Hypothalamus (tissue), 51 donors: Measurements from ENCODE around the gene PTMA.
A peak's percentile ranks its signal among the peaks of the same experiment; 100 is the strongest.
"Not testable (repeated sequence)": the region's sequence is repeated elsewhere in the genome, so short reads cannot be mapped to it uniquely, and the experiment has no call there.

Experiments
- DNase-seq, 51 donors: peaks; one replicate each; lab custom pipeline; 2025; lab: John Stamatoyannopoulos, UW

PTMA gene

GRCh38 chr2:231689124-231689893, 19.0 kb upstream of the PTMA start:
- DNase-seq, result no peak

GRCh38 chr2:231691251-231691772, 17.0 kb upstream of the PTMA start:
- no peak for DNase-seq

- DNase-seq, result no peak
These were observed 15.5 kb upstream of the PTMA start for GRCh38 chr2:231692847-231693246.

GRCh38 chr2:231693956-231694355, 14.4 kb upstream of the PTMA start:
- DNase-seq, result no peak

- no peak for DNase-seq
These were observed 12.3 kb upstream of the PTMA start for GRCh38 chr2:231696004-231696367.

DNA sequence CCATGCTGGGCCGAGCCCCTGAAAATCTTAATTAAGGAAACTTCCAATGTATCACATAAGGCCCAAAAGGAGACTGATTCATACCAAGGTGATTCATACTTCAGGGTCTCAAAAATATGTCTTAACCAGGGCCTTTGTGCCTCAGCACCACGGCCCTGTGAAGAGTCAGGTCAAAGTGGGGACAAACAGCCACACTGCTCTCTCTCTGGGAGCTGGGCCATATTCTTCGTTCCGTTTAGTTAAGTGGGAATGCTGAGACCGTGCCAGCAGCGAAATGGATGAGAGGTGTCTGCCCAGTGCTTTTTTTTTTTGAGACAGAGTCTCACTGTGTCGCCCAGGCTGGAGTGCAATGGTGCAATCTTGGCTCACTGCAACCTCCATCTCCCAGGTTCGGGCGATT, 9.3 kb upstream of the PTMA start:
- DNase-seq, result peak in 15 of 51 donors; percentile 9 to 56 (median 37)

GRCh38 chr2:231701456-231702373, 6.6 kb upstream of the PTMA start:
- DNase-seq, result peak in 10 of 51 donors; percentile 12 to 59 (median 34)

- no peak for DNase-seq
These were observed 4.3 kb upstream of the PTMA start for GRCh38 chr2:231704017-231704416.

GRCh38 chr2:231706731-231707624, 1.3 kb upstream of the PTMA start:
- peak; percentile 82 to 99 (median 96) for DNase-seq

GRCh38 chr2:231707625-231707926, 749 bp upstream of the PTMA start:
- peak in 13 of 51 donors; percentile 65 to 97 (median 79) for DNase-seq

DNA sequence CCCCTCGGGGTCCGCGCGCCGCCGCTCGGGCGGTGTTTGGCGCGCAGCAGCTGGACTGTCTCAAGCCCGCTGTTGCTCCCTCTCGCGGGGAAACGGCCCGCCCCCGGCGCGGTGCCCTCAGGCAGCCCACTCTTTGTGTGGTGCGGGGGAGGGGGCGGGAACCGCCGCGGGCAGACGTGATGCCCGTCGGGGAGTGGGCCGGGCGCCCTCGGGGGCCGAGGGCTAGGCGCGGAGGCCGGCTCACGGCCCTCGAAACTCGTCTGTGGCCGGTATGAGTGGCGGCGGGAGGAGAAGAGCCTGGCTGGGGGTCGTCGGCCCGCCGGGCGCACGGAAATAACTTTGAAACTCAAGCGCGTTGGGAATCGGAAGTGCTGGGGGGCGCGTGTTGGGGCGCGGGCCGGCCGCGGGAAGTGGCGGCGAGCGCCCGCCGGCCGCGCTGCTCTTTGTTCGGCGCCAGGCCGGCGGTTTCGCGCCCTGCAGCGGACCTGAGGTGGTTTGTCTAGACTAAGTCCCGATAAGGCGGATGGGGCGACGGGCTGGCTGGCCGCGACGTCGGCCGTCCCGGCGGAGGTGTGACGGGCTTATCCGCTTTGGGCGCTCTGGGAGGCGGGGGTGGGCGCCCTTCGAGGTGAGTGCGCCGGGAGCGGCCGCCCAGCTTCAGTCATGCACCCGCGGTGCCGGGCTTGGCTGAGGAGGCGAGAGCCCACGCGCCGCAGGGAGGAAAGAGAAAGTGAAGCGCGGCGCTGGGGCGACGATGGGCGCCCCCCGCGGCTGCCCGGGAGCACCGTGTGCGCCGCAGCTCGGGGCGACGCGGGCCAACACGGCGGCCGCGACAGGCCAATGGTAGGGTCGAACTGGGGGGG, 679 bp downstream of the PTMA start:
- peak in 8 of 51 donors; percentile 32 to 66 (median 52) for DNase-seq

DNA sequence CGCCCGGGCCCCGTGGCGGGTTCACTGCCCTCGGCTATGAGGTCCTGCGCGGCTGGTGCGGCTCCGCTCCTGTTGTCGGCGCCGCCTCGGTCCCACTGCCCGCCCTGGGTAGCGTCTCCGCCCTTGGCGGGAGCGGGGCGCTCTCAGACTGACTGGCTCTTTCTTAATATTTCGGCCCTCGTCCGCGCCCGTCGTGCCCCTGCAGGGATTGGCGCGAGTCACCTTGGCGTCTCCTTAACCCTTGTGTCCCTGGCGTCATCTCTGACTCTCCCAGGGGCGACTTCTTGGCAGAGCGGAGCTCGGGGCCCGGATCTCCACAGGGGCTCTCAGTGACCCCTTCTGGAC, 1.3 kb downstream of the PTMA start:
- DNase-seq, result peak in 22 of 51 donors; percentile 20 to 73 (median 47)

DNA sequence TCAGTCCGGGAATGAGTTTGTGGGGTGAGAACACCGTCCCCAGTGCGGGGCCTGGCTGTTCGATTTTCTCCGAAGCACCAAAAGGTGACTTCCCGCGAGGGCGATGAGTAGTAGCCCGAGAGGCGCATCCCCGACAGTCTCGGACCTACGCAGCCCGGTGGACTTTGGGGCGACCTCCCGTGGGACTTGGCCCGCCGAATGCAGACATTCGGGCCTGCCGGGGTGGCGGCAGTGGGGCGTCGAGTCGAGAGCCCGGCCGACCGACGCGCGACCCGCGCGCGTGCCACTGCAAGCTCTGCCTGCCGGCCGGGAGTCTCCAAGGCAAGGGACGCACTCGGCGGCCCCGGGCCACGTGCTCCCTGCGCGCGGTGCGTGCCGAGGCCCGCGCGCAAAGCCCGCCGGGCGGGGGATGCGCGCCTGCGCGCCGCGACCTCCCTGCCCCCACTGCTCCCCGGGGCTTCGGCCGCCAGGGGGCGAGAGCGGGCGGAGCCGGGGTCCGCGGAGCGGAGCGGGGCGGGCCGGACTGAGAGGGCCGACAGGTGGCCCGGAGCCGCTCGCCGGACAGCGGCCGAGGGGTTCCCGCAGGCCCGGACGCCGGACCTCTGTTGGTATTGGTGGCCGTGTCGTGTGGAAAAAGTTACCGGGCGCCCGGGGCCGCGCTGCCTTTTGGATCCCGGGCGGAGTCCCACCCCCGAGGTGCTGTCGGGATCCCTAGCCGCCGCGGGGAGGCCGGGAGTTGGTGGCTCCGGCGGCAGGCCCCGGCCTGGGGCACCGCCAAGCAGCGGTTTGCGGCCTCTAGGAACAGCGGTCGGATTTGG, 1.9 kb downstream of the PTMA start:
- DNase-seq, result peak in 50 of 51 donors; percentile 34 to 90 (median 74)

DNA sequence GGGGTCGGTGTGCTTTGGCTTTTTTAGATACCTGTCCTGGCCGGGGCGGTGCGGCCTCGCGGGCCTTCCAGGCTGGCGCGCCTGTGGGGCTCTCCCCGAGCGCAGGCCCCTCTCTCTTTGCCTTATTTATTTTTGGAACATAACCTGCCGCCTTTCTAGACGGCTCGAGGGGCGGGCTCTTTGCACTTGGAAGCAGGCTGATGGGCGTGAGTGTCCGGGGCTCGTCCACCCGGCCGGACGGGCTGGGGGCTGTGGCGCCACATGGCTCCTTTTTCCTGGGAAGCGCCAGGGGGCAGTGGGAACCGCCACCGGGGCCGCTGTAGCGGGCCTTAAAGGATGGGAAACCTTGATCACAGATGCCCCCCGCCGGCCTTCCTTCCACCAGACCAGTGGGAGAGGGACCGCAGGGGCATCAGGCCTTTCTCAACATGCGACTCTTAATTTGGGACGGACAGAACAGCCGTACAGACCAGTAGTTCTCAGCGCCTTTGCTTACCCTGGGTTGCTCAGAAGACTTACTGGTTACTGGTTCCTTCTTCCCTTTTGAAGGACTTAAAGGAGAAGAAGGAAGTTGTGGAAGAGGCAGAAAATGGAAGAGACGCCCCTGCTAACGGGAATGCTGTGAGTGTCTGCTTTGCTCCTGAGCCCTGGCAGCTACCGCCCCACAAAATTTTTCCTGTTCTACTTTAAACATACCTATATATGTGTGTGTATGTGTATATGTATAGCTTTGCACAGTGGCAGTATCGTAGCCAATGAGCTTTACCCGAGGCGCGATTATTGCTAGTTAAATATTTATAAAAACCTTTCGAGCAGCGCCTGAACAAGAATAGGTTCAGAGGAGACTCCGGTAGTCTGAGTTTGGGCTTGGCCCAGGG, 2.7 kb downstream of the PTMA start:
- DNase-seq, result peak in 15 of 51 donors; percentile 16 to 61 (median 35)

DNA sequence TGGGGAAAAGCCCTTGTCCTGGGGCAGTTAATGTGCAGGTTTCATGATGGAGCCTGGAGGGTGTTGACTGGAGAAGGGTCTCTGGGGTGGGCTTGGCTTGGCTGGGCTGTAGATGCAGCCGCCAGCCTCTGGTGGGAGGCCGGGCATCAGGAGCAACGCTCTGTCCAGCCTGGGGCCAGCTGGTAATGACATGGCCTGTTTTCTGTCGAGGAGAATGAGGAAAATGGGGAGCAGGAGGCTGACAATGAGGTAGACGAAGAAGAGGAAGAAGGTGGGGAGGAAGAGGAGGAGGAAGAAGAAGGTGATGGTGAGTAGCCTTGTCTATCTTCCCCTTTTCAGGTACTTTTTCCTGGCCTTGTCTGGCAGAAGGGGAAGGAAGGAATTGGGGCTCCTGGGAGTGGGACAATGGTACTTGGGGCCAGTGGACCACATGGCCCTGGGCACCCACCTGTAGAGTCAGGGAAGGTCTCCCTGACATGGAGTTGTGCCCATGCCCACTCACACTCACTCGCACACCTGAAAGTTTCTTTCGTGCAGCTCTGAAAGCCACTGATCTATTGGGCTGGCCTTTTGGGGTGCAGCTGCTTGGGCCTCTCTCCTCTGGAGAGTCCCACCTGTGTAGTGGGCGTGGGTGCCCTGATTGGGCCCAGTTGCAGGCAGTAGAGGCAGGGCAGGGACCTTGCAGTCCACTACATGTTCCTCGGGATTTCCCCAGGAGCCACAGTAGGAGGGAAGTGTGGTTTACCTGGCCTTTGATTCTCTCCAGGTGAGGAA, 3.5 kb downstream of the PTMA start:
- DNase-seq, result no peak

DNA sequence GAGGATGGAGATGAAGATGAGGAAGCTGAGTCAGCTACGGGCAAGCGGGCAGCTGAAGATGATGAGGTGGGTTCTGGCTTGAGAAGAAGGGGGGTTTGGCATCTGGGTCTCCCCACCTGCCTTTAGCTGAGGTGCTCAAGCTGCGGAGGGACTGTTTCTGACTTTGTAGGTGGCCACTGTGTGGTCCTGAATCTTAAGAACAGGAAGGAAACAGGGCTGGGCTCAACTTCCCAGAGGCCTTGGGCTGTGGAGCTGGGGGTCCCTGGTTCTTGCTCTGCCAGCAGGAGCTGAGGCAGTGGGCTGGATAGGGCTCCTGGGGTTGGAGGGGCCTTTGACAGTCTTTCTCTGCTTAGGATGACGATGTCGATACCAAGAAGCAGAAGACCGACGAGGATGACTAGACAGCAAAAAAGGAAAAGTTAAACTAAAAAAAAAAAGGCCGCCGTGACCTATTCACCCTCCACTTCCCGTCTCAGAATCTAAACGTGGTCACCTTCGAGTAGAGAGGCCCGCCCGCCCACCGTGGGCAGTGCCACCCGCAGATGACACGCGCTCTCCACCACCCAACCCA, 4.2 kb downstream of the PTMA start:
- not testable (repeated sequence) for DNase-seq

- not testable (repeated sequence) for DNase-seq
These were observed 5.0 kb downstream of the PTMA start for GRCh38 chr2:231713406-231713729.
